DMS114 treated with DMSO at 0.1 percent for 48 hours (cell line): ENCODE data around the gene RSRC1.
"Not testable (repeated sequence)": the region's sequence is repeated elsewhere in the genome, so short reads cannot be mapped to it uniquely, and the experiment has no call there.

Source experiments
- DNase-seq: peaks from one replicate; lab custom pipeline; 2025; ENCODE audit not compliant: unreplicated experiment; lab: John Stamatoyannopoulos, UW

The RSRC1 gene

GRCh38 chr3:158516729-158517128 lies 406.8 kb downstream of the RSRC1 start:
- DNase-seq: not testable (repeated sequence)

GRCh38 chr3:158519776-158520175 lies 409.9 kb downstream of the RSRC1 start:
- no peak for DNase-seq

GRCh38 chr3:158520433-158520832 lies 410.5 kb downstream of the RSRC1 start:
- no peak for DNase-seq

GRCh38 chr3:158522221-158523136 lies 412.6 kb downstream of the RSRC1 start:
- DNase-seq: no peak

- no peak for DNase-seq
These were observed 418.3 kb downstream of the RSRC1 start for GRCh38 chr3:158528076-158528674.

DNA sequence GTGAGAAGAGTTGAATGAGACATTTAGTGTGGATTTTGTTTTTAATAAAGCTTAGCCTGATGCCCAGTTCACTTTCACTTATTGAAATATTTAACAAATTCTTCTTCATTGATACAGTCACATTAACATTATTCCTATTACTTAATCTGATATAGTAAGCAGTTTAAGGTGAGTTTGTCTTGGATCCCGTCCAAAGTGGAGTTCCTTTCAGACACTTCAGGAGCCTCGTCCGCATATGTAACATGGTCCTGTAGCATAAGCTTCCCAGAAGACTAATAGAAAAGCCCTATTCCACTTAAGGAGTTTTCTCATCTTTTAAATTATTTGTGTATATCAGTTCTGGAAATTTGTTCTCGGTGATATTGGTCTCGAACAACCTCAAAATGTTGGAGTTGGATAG lies 421.4 kb downstream of the RSRC1 start:
- no peak for DNase-seq

DNA sequence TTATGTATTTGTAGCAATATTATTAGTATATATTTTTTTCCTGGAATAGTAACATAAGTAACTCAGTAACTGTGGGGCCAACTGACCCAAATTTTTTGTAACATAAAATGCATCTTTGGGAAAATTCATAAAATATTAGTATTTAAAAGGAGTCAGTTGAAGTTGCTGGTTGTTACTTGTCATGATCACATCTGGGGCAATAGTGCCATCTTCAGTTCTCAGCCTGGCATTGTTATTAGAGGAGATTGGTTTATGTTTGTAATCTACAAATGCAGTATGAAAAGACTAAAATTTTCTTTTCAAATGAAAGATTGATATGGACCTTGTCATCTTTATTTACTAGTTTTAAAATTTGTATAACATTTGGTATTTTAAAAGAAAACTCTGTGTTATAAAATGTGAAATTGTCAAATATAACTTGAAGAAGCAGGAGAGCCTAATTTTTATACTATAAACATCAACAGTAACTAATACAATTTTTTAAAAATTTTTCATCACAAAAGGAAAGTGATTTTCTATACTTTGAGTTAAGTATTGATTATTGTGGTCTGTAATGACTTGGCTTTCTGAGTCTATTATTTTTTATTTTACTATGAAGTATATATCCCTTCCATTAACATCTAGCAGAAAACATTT lies 422.3 kb downstream of the RSRC1 start:
- peak; percentile 58 for DNase-seq

DNA sequence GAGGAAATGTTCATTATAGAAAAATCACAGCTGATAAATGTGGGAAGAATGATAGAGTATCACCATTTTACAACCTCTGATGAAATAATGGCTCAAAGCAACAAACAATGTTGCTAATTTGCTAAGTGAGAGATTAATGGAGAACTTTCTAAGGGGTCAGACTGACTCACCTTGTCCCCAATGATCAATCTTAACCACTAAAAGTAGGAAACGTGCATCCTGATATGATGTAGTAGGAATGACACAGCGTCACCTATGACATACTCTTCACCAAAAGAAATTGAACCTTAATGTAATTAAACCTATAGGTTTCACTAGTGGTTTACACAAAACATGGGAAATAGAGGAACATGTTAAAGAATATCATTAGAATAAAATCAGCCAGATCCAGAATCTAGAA lies 426.0 kb downstream of the RSRC1 start:
- no peak for DNase-seq

DNA sequence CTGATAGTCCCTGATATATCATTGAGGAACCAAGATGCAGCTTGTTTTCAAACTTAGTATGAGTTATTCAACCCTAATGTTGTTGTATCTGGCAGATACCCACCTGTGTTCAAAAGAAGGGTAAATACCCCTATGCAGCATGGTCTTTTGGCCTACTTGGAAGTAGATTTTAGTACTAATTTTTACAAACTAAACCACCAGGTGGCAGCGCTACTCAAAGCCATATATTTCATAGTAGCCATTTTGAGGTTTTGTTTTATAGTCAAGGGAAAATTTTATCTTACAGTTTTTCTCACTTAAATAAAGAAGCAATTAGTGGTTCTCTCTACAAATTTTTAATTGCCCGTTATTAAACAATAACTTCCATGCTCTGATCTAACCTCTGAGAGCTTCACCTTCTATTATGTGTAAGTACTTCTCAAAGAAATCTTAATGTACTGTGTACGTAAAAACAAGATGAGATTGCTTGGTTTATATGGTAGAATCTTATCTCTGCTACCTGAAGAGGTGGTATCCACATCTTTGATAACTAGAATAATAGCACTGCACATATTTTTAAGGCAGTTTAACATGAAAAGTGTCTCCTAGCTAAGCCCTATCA lies 429.6 kb downstream of the RSRC1 start:
- DNase-seq: peak; percentile 45

DNA sequence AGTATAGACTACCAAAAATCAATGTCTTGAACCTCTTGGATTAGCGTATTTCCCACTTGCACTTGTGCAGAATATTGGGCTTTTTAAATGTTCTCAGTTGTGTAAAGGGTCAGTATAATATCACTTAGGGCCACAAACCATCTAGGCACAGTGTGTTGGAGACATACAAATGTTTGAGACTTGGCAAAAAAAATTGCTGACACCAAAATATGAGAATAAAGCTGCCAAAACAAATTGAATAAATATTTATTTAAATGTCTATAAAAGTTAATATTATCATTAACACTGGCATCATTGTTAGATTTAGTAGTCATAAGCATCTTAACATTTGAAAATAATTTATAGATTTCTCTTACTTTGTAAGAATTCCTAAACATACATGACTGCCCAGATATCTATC lies 430.2 kb downstream of the RSRC1 start:
- DNase-seq: no peak

DNA sequence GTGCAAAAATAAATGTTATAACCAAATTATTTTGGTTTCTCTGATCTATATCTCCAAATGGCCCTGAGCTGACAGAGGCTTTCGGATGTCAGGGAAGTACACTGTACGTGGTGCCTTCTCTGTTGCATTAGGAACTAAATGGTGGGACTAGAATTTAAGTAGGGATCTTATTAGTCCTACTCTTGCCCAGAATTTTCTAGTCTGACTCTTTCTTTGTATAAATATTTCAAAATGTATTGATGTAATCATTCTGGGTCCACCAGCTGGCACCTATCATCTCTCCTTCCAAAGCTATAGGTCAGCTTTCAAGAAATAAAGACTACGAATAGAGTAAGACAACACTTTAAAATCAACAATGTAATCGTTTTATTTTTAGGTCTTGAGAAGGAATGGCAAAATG lies 438.8 kb downstream of the RSRC1 start:
- no peak for DNase-seq

DNA sequence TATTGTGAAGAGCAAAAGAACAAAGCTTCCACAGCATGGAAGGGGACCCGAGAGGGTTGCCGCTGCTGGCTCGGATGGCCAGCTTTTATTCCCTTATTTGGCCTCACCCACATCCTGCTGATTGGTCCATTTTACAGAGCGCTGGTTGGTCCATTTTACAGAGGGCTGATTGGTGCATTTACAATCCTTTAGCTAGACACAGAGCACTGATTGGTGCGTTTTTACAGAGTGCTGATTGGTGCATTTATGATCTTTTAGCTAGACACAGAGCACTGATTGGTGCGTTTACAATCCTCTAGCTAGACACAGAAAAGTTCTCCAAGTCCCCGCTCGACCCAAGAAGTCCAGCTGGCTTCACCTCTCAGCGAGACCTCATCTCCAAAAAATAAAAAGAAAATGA lies 440.0 kb downstream of the RSRC1 start:
- not testable (repeated sequence) for DNase-seq

DNA sequence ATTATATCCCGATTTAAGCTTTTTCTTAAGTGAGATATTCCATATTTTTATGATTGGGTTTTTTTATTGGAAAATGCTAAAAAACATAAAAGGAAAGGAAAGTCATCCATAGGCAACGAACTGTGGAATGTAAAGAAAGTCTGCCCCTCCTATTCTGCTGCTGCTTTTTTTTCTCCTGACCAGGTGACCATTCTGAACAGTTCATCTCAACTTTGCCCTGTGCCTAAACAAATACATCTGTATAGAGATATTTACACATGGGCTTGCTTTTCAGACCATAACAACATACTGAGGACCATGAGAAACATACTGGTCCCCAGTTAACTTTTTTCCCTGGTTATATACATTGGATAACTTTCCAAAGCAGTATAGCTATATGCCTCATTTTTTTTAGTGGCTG lies 442.2 kb downstream of the RSRC1 start:
- DNase-seq: no peak

- no peak for DNase-seq
These were observed 449.6 kb downstream of the RSRC1 start for GRCh38 chr3:158559504-158559903.

DNA sequence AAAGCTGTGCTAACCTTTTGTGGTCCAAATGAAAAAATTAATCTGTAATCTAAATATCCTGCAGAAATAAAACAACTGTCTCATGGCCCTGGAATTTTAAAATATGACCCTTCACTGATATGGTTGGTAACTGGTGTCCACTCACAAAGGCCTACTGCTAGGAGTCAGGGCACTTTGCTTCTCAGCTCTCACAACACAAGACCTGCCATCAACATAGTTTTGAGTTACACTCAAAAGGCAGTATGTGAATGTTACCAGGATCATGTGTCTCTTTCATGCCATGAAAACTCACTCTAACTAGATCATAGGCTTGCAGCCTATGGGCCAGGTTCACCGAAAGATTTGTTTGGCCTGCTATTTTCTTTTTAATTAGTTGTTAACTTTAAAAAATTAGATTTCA lies 451.1 kb downstream of the RSRC1 start:
- DNase-seq: no peak

- DNase-seq: no peak
These were observed 452.8 kb downstream of the RSRC1 start for GRCh38 chr3:158562674-158563073.

DNA sequence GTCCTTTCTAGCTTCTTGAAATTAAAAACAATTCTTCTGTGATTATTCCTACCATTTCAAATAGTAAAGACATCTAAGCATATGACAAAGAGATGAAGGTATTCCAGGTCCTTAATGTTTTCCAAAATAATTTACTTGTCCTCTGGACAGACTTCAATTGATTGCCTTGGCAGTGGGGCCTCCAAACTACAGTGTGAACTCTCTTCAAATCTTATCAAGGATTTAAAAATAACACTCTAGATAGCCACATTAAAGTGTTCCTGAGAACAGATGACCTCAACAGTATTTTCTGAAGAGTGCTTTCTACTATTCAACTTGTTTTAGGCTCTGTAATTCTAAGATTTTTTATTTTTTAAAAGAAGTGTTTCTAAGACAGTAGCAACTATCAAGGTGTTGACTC lies 453.2 kb downstream of the RSRC1 start:
- no peak for DNase-seq

- no peak for DNase-seq
These were observed 455.2 kb downstream of the RSRC1 start for GRCh38 chr3:158565076-158565475.

GRCh38 chr3:158568784-158569183 lies 458.9 kb downstream of the RSRC1 start:
- DNase-seq: no peak

GRCh38 chr3:158569794-158570193 lies 459.9 kb downstream of the RSRC1 start:
- DNase-seq: no peak

DNA sequence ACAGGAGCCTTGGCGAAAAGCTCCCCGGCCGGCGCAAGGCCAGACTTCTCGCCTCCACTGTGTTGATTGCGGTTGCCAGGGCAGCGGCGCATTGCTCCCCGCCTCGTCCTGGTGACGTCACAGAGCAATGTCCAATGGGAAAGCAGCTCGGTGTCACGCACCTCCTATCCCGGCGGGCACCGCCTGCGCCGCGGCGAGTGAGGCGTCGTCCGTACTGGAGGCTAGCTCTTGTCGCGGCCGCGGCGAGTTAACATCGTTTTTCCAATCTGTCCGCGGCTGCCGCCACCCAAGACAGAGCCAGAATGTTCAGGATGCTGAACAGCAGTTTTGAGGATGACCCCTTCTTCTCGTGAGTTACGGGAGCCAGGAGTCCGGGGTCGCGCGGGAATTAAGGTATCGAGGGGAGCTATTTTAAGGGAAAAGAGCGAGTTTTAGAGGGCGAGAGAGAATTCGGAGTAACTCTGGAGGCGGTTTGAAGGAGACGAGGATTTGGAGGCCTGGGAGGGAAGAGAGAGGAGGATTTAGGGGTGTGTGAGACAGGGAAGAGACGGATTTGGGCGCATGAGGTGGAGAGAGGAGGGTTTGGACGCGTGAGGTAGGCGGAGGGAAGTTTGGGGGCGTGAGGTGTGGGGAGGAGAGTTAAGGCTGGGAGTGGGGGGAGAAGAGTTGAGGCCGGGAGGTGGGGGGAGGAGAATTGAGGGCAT lies 461.3 kb downstream of the RSRC1 start, which contains the start of gene MLF1:
Gene MLF1 (plus strand): TSS at position 196 of the 704 bp plus-strand sequence. CDS start 107 bp downstream, at position 303.
- peak; percentile 86 for DNase-seq
